ENCODE measurements around the gene TBL1X. TPM values are rescaled to one million over a fixed set of nuclear protein-coding genes. Genes with fewer than 3 reads are reported as not detected.

TBL1X gene
- total and polyA plus RNA-seq, 8 donors: 2.4 to 16.6 (median 9.3) TPM

DNA sequence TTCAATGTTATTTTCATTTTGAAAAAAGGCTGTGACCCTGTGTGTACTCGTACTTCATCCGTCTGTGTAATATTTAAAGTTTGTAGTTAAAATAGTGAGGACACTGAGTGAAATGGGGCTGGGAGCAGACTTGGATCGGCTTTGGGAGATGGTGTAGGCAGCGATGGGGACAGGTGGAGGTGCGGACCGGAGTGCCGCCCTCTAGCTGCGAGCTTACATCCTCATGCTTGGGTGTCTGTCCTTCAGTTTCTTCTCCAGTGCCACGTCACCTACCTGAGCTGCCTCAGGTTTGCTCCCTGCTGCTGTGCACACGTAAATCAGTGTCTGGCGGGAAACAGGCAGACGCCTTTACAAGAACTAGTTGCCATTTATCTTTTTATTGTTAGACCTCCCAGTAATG lies 154.7 kb downstream of the TBL1X start:
- FAIRE-seq (no peak), DNase-seq (no peak), ATAC-seq (no peak)
- intact Hi-C loops (cut with DNase I): no loop called here
- TF ChIP-seq, protein P1, sequence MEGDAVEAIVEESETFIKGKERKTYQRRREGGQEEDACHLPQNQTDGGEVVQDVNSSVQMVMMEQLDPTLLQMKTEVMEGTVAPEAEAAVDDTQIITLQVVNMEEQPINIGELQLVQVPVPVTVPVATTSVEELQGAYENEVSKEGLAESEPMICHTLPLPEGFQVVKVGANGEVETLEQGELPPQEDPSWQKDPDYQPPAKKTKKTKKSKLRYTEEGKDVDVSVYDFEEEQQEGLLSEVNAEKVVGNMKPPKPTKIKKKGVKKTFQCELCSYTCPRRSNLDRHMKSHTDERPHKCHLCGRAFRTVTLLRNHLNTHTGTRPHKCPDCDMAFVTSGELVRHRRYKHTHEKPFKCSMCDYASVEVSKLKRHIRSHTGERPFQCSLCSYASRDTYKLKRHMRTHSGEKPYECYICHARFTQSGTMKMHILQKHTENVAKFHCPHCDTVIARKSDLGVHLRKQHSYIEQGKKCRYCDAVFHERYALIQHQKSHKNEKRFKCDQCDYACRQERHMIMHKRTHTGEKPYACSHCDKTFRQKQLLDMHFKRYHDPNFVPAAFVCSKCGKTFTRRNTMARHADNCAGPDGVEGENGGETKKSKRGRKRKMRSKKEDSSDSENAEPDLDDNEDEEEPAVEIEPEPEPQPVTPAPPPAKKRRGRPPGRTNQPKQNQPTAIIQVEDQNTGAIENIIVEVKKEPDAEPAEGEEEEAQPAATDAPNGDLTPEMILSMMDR (IDR thresholded peaks at IDR 0.05): no peak
- WGBS, 2 donors: 62 to 91% methylated on average over 12 of the region's 12 CpGs
- Histone ChIP-seq H3K4me3 (no peak overlapping the region), H3K36me3 (no peaks in the 10 kb centered on the region), H3K27me3 (peaks cover 0 to 3% (median 0%) of the 10 kb centered on the region in 4 donors), H3K9me3 (no peaks in the 10 kb centered on the region), H3K27ac (no peak overlapping the region), H3K4me1 (no peaks in the 10 kb centered on the region)

DNA sequence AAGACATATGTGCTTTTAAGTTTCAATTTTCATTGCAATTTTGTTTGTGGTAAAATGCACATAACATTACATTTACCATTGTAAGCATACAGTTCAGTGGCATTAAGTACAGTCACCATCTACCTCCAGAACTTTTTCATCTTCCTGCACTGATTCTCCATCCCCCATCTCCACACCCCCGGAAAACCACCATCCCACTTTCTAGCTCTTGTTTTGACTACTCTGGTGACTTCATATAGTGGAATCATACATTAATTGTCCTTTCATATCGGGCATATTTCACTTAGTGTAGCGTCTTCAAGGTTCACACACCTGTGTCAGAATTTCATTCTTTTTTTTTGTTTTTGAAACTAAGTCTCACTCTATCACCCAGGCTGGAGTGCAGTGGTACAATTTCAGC lies 157.3 kb downstream of the TBL1X start:
- Histone ChIP-seq H3K27me3 (no peaks in the 10 kb centered on the region), H3K27ac (no peak overlapping the region), H3K9me3 (no peaks in the 10 kb centered on the region), H3K4me1 (no peaks in the 10 kb centered on the region), H3K4me3 (no peak overlapping the region), H3K36me3 (no peaks in the 10 kb centered on the region)
- DNase-seq (no peak), FAIRE-seq (no peak), ATAC-seq (no peak)
- 86 to 96% methylated on average over 3 of the region's 3 CpGs for WGBS, 2 donors
- TF ChIP-seq, protein P1 (IDR thresholded peaks at IDR 0.05): no peak
- intact Hi-C loops (cut with DNase I): no loop called here

DNA sequence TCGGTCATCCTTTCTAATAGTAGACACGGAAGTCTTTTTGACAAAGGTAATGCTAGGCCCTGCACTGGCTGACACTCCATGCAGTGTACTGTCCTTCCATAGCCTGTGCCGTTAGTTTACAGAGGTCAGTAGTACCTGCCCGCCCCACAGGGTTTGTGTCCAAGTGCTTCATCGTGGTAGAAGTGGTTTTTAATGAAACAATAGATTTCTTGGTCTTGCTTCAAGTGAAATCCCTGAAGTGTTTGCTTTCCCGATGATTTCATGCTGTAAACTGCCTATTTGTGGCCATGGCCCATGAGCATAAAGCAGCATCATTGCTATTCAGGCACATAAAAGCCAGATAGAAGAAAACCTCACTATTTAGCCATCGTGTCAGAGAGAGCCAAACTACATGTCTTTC lies 161.5 kb downstream of the TBL1X start:
- Histone ChIP-seq H3K9me3 (no peaks in the 10 kb centered on the region), H3K4me1 (no peaks in the 10 kb centered on the region), H3K27ac (no peak overlapping the region), H3K4me3 (no peak overlapping the region), H3K36me3 (no peaks in the 10 kb centered on the region), H3K27me3 (no peaks in the 10 kb centered on the region)
- FAIRE-seq (no peak), DNase-seq (no peak), ATAC-seq (no peak)
- 77% methylated on average over 7 of the region's 7 CpGs for WGBS, 2 donors
- TF ChIP-seq, protein P1 (IDR thresholded peaks at IDR 0.05): no peak
- intact Hi-C loops (cut with DNase I): no loop called here

DNA sequence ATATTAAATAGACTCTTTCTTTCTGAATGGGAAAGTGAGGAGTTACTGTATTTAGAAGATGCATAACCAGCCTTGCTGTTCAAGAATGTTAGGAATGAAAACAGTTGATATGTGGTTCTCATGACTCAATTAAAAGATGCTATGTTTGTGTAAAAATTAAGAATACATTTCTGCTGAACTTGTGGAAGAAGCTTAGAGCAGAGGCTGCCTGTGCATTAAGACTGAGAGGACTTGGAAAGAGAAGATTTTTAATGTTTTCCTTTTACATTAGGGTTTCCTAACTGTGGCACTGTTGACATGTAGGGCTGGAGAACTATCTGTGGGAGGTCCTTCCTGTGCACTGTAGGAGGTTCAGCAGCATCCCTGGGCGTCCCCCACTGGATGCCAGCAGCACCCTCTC lies 163.1 kb downstream of the TBL1X start:
- Histone ChIP-seq H3K9me3 (no peaks in the 10 kb centered on the region), H3K4me1 (no peaks in the 10 kb centered on the region), H3K27me3 (no peaks in the 10 kb centered on the region), H3K27ac (no peak overlapping the region), H3K36me3 (no peaks in the 10 kb centered on the region), H3K4me3 (no peak overlapping the region)
- FAIRE-seq (no peak), ATAC-seq (no peak), DNase-seq (no peak)
- TF ChIP-seq, protein P1 (IDR thresholded peaks at IDR 0.05): no peak
- intact Hi-C loops (cut with DNase I): no loop called here
- WGBS, 2 donors: 64 to 90% methylated on average over 1 of the region's 1 CpG

DNA sequence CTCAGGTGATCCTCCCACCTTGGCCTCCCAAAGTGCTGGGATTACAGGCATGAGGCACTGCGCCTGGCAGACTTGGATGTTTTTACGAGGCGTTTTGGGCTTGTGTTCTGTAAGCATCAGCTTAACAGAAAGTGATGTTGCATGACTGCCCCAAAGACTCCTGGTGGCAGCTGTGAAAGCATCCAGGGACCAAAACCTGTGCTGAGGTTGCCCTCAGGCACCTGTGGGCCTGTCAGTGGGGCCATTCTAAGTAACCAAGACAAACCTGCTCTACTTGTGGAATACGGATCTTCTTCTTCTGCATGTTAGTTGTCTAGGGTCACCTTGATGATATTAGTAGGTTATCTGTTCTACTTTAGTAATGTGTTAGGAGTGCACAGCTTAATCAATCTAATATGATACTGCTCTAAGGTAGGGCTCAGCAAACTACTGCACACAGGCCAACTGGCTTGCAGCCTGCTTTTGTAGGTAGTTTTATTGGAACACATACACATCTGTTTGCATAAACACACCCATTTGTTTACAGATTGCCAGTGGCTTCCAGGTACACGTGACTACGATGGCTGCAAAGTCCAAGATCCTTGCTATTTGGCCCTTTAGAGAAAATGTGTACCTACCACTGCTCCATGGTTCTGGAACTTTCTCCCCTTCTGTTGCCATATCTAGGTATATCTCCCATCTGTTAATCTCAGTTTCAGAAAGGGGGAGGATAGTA lies 164.1 kb downstream of the TBL1X start:
- Histone ChIP-seq H3K27ac (no peak overlapping the region), H3K36me3 (no peaks in the 10 kb centered on the region), H3K27me3 (no peaks in the 10 kb centered on the region), H3K4me3 (no peak overlapping the region), H3K9me3 (no peaks in the 10 kb centered on the region), H3K4me1 (no peaks in the 10 kb centered on the region)
- WGBS, 2 donors: 68 to 71% methylated on average over 6 of the region's 6 CpGs
- FAIRE-seq: no peak
- peak in 1 of 4 donors; percentile 62 for ATAC-seq
- intact Hi-C loops (cut with DNase I): no loop called here
- DNase-seq: no peak
- TF ChIP-seq, protein P1 (IDR thresholded peaks at IDR 0.05): no peak

Measured in pancreas (tissue), 10 donors.